Adrenal gland (tissue), 12 donors: ENCODE results near the gene ATP11A. TPM values are rescaled to one million over a fixed set of nuclear protein-coding genes. Genes with fewer than 3 reads are reported as not detected.
A peak's percentile ranks its signal among the peaks of the same experiment; 100 is the strongest.

Experiments
- DNase-seq, 7 donors: peaks; one replicate each; pipeline ENCODE4 v3.0.0-alpha.2; 2019 to 2020
- H3K27ac ChIP-seq, 5 donors: fragments of 200-600 bp; sonication (generic) in 4 of 5; 1 replicate in 3 of 5; 2 replicates in 2 of 5; pipeline versions ENCODE4 v1.5.1 to v1.8.0; 2016 to 2020; ENCODE audit warnings: mild to moderate bottlenecking in 1 of 5
- H3K27me3 ChIP-seq: fragments of 200-600 bp; 2 replicates; pipeline ENCODE4 v1.8.0; 2021
- H3K36me3 ChIP-seq, 2 donors: fragments of 200-600 bp; replicated peaks in 1 of 2; 1 replicate in 1 of 2; 2 replicates in 1 of 2; pipeline versions ENCODE4 v1.5.1 to v1.8.0; 2018 to 2022
- H3K4me1 ChIP-seq, 2 donors: fragments of 200-600 bp; replicated peaks in 1 of 2; 1 replicate in 1 of 2; 2 replicates in 1 of 2; pipeline versions ENCODE4 v1.5.1 to v1.8.0; 2018 to 2021
- H3K4me3 ChIP-seq, 4 donors: fragments of 200-600 bp; sonication (generic) in 3 of 4; one replicate each; pipeline ENCODE4 v1.5.1; 2016 to 2018
- H3K9me3 ChIP-seq, 3 donors: fragments of 200-600 bp; sonication (generic) in 1 of 3; replicated peaks in 1 of 3; 1 replicate in 2 of 3; 2 replicates in 1 of 3; pipeline versions ENCODE4 v1.5.1 to v1.8.0; 2016 to 2021
- POLR2A ChIP-seq, 2 donors: fragments of 450-650 bp; IDR thresholded peaks; one replicate each; pipeline ENCODE4 v1.6.1; 2017; ENCODE audit warnings: antibody characterized with exemption in 2 of 2, mild to moderate bottlenecking in 2 of 2, moderate library complexity in 1 of 2
- WGBS, 4 donors: extraction: QIAGEN DNeasy Blood & Tissue Kit in 2 of 4; methylation state at CpG; one replicate each; pipeline versions ENCODE4 v1.1.5 to v1.1.7; 2013 to 2017; 5-methylcytosine and 5-hydroxymethylcytosine counted together
- intact Hi-C, 2 donors: fragments of 100-400 bp; cut with DNase I; formaldehyde crosslinking; loops; one replicate each; pipeline versions ENCODE4 v1.14.1 to v1.15.0; 2022 to 2023
- polyA plus RNA-seq, 3 donors: library from polyadenylated mRNA; stranded (reverse); fragments of 200-250 nt in 2 of 3; fragments of 350-450 nt in 1 of 3; fragmentation: Illumina TruSeq in 1 of 3; extraction: RNeasy Lipid Tissue Mini Kit (QIAGEN cat#74804) in 1 of 3; gene quantifications; one replicate each; pipeline ENCODE4 v1.2.3, GENCODE V29; 2013 to 2014
- total RNA-seq, 9 donors: library from RNA; depleted of rRNA in 4 of 9; stranded (reverse); fragments of >200 nt in 4 of 9; fragments of 120-200 nt in 1 of 9; fragmentation: NEBNext Ultra II Directional in 1 of 9; extraction: Animal tissue kit (Norgen Biotek cat#: 25700) in 1 of 9; gene quantifications; one replicate each; pipeline versions ENCODE4 v1.1.0 to v1.2.4, GENCODE V29; 2013 to 2023
- TF ChIP-seq, protein P1 (sequence below), 6 experiments: fragments of 450-650 bp in 4 of 6; fragments of 200-600 bp in 2 of 6; sonication (generic) in 1 of 6; IDR thresholded peaks; 1 replicate in 5 of 6; 2 replicates in 1 of 6; pipeline versions ENCODE4 v1.5.1 to v1.8.0; 2016 to 2021; ENCODE audit warnings: antibody characterized with exemption in 6 of 6, mild to moderate bottlenecking in 2 of 6, moderate library complexity in 1 of 6
- donor health status: healthy with polysubstance abuse.
- donor health status: Bipolar disorder and iron deficiency.
- donor health status: DM: yes; HTN: yes; CAD: no.
- donor health status: DM: no; HTN: no; CAD: no.
- donor health status: DM: no; HTN: no; CAD: no.
- donor health status: DM: yes; HTN: yes; CAD: no.

The ATP11A gene
- total and polyA plus RNA-seq, 12 donors = 6.0 to 94.1 (median 29.8) TPM

DNA sequence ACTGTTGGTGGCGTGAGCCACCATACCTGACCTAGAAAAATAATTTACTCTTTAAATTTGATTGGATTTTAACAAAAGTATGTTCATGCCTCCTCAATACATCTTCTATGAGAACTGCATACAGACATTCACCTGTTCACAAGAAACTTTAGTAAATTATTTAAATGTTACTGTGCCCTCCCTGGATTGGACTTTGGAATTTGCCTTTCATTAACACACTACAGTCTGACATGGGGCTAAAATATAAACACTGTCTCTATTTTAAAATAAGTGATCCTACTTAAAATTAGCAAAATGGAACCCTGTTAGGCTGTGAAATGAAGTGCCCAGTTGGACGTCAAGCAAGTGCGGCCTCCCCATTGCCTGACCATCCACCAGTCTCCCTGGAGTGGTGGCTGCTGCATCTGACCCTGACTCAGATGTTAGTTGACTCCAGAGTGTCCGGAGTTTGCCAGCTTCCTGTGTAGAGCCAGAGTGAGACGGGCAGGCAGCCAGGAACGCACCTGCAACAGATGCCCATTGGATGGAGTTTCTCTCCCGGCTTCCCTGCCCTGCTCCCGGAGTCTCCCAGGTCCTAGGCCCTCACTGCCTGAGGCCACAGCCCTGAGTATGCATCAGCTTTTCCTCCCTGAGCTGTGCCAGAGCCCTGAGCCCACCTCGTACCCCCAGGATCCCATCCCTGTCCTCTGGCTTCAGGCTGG lies 45.9 kb upstream of the ATP11A start:
- intact Hi-C loops = no loop called here
- 82 to 98% (median 84%) methylated on average over 6 to 9 of the region's 9 CpGs for WGBS, 4 donors
- H3K27me3 ChIP-seq = peaks cover 9% of the 10 kb centered on the region
- peak in 1 of 7 donors; percentile 45 for DNase-seq
- no peaks in the 10 kb centered on the region for H3K4me1 ChIP-seq
- TF ChIP-seq POLR2A (IDR thresholded peaks at IDR 0.05) = no peak
- TF ChIP-seq, protein P1, sequence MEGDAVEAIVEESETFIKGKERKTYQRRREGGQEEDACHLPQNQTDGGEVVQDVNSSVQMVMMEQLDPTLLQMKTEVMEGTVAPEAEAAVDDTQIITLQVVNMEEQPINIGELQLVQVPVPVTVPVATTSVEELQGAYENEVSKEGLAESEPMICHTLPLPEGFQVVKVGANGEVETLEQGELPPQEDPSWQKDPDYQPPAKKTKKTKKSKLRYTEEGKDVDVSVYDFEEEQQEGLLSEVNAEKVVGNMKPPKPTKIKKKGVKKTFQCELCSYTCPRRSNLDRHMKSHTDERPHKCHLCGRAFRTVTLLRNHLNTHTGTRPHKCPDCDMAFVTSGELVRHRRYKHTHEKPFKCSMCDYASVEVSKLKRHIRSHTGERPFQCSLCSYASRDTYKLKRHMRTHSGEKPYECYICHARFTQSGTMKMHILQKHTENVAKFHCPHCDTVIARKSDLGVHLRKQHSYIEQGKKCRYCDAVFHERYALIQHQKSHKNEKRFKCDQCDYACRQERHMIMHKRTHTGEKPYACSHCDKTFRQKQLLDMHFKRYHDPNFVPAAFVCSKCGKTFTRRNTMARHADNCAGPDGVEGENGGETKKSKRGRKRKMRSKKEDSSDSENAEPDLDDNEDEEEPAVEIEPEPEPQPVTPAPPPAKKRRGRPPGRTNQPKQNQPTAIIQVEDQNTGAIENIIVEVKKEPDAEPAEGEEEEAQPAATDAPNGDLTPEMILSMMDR (IDR thresholded peaks at IDR 0.05) = no peak
- H3K9me3 ChIP-seq = no peaks in the 10 kb centered on the region
- no peak overlapping the region for H3K27ac ChIP-seq
- no peak overlapping the region for H3K4me3 ChIP-seq
- H3K36me3 ChIP-seq = no peaks in the 10 kb centered on the region

DNA sequence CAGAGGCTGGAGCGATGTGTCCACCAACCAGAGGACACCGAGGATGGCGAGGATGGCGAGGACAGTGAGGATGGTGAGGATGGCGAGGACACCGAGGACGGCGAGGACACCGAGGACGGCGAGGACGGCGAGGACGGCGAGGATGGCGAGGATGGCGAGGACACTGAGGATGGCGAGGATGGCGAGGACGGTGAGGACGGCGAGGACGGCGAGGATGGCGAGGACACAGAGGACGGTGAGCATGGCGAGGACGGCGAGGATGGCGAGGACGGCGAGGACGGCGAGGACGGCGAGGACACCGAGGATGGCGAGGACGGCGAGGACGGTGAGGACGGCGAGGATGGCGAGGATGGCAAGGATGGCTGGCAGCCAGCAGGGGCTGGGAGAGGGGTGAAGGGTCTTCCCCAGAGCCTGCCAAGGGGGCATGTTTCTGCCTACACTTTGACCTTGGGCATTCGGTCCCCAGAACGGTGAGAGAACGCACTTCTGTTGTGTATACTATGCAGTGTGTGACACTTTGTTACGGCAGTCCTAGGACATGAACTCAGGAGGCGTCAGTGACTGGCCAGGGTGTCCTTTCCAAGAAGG lies 44.4 kb upstream of the ATP11A start:
- H3K27me3 ChIP-seq = no peaks in the 10 kb centered on the region
- H3K27ac ChIP-seq = no peak overlapping the region
- no peaks in the 10 kb centered on the region for H3K9me3 ChIP-seq
- H3K36me3 ChIP-seq = no peaks in the 10 kb centered on the region
- intact Hi-C loops = no loop called here
- no peak overlapping the region for H3K4me3 ChIP-seq
- DNase-seq = peak in 1 of 7 donors; percentile 23
- no peaks in the 10 kb centered on the region for H3K4me1 ChIP-seq
- TF ChIP-seq, protein P1 (IDR thresholded peaks at IDR 0.05) = no peak
- no peak for TF ChIP-seq POLR2A (IDR thresholded peaks at IDR 0.05)
- 85 to 91% (median 89%) methylated on average over 47 to 49 of the region's 49 CpGs for WGBS, 4 donors

DNA sequence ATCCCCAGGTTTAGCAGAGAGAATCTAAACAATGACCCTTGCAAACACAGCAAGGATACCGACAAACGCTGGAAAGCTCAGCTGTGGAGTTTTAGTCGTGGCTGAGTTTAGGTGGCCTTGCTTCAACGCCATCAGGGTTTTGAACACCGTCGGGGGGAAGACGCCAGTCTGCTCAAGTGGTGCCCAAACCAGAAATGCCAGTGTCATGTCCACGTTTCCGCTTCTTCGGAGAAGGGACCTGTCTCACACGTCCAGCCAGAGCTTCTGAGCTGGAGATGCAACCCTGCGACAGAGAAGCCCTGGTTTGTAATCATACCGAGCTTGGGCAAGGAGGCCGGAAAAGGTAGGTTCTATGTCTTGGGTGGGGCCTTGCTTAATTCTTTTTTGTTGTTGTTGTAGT lies 42.6 kb upstream of the ATP11A start:
- no peak overlapping the region for H3K4me3 ChIP-seq
- WGBS, 4 donors = 85 to 87% (median 86%) methylated on average over 14 of the region's 14 CpGs
- no peaks in the 10 kb centered on the region for H3K4me1 ChIP-seq
- no peaks in the 10 kb centered on the region for H3K9me3 ChIP-seq
- DNase-seq = peak in 1 of 7 donors; percentile 18
- no peaks in the 10 kb centered on the region for H3K36me3 ChIP-seq
- no peak overlapping the region for H3K27ac ChIP-seq
- no peaks in the 10 kb centered on the region for H3K27me3 ChIP-seq
- TF ChIP-seq, protein P1 (IDR thresholded peaks at IDR 0.05) = no peak
- no peak for TF ChIP-seq POLR2A (IDR thresholded peaks at IDR 0.05)
- intact Hi-C loops = no loop called here

DNA sequence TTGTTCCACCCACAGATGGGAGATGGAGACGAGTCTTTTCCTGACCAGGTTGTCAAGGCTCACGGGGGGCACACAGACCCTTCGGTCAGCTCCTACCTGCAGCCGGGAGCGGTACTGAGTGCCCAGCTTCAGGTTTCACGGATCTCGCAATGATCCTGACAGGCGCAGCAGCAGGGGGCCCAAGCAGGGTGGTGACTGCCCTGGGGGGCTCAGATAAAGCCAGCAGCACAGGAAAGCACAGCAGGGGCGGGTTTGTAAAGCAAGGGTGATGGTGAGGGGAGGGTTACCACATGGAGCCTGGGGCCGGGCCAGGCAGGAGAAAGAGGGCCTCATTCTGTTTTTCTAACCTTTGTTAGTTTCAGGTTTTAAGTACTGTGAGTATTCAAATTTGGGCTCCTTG lies 41.7 kb upstream of the ATP11A start:
- Histone ChIP-seq H3K27ac (no peak overlapping the region), H3K36me3 (no peaks in the 10 kb centered on the region), H3K4me1 (no peaks in the 10 kb centered on the region), H3K4me3 (no peak overlapping the region), H3K9me3 (no peaks in the 10 kb centered on the region), H3K27me3 (no peaks in the 10 kb centered on the region)
- TF ChIP-seq POLR2A (IDR thresholded peaks at IDR 0.05) = no peak
- TF ChIP-seq, protein P1 (IDR thresholded peaks at IDR 0.05) = no peak
- DNase-seq = peak in 1 of 7 donors; percentile 11
- intact Hi-C loops = no loop called here
- whole genome bisulfite sequencing, 4 donors = 79 to 93% (median 87%) methylated on average over 7 to 10 of the region's 10 CpGs
